ENCODE results near the gene ADAMTS18.
"Not testable (repeated sequence)": the region's sequence is repeated elsewhere in the genome, so short reads cannot be mapped to it uniquely, and the experiment has no call there.

Gene ADAMTS18

GRCh38 chr16:77288222-77288621 is 146.6 kb downstream of the ADAMTS18 start:
- DNase-seq (ENCODE audit: low read depth in 2 of 2): no peak

DNA sequence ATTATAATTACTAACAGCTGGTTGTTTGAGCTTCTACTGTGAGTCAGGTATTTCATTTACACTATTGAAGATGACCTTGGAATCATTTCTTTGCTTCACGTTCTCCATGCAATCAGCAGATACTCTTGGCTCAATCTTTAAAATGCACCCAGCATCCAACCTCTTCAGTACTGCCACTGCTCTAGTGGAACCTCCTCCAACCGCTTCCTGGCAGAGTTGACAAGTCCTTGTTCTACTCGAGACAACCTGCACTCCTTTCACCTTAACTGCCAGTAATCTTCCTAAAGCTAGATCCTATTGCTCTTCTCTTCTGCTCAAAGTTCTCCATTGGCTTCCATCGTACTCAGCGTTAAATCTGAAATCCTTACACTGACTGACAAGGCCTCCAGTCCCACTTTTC is 149.2 kb downstream of the ADAMTS18 start:
- DNase-seq (ENCODE audit: low read depth in 2 of 2): no peak

GRCh38 chr16:77282345-77282744 is 152.5 kb downstream of the ADAMTS18 start:
- no peak for DNase-seq (ENCODE audit: low read depth in 2 of 2)

DNA sequence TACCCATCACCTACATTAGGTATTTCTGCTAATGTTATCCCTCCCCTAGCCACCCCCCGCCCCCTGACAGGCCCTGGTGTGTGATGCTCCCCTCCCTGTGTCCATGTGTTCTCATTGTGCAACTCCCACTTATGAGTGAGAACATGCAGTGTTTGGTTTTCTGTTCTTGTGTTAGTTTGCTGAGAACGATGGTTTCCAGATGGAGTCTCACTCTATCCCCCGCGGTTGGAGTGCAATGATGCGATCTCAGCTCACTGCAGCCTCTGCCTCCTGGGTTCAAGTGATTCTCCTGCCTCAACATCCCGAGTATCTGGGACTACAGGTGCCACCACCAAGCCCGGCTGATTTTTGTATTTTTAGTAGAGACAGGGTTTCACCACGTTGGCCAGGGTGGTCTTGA is 155.5 kb downstream of the ADAMTS18 start:
- not testable (repeated sequence) for DNase-seq (ENCODE audit: low read depth in 2 of 2)

DNA sequence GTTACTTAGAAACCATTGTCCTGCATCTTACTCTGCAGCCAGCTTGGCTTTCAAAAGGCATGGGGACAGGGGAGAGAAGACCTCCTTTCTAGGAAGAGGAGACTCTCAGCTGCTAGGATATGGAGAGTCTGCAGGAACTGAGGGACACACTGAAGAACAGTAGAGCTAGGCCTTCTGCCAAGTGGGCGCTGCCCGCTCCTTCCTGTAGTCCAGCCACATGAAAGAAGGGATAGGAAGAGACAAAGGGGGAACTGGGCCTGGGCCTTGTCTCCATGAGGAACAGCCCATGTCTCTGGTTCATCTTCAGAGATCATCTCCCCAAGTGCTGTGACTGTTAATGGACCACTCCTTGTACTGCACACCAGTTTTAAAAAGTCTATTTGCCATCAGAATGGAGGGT is 157.3 kb downstream of the ADAMTS18 start:
- no peak for DNase-seq (ENCODE audit: low read depth in 2 of 2)

DNA sequence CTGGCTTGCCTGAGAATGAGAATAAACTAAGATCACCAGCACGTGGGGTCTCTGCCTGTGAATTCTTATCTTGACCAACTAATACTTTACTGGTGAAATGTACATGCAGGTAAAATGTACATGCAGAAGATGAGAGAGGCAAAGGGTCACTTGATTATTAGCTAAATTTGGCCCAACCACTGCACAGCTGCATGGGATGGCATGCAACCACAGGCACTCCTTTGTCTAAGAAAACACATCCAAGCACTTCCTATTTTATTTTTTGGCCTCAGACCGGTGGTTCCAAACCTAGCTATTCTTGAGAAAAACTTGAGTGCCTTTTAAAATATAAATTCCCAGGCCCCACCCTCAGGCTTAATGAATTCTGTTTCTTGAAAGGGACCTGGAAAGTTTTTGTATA is 157.7 kb downstream of the ADAMTS18 start:
- DNase-seq (ENCODE audit: low read depth in 2 of 2): no peak

DNA sequence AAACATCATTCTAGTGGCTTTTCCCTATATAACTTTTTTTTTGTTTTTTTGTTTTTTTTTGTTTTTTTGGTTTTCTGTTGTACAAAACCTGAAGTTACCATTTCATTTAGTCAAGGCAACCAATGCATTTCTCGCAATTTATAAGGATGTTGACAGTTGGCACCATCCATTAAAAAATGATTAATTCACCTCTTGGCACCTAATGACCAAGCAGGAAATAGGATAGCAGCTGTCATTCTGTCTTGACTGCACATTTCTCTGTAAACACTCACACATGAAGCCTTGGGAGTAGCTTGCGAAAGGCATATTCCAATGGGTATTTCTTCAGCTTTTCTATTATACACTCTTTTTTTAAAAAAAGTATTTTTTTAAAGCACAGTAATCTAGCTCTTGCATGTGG is 158.2 kb downstream of the ADAMTS18 start:
- DNase-seq (ENCODE audit: low read depth in 2 of 2): no peak

DNA sequence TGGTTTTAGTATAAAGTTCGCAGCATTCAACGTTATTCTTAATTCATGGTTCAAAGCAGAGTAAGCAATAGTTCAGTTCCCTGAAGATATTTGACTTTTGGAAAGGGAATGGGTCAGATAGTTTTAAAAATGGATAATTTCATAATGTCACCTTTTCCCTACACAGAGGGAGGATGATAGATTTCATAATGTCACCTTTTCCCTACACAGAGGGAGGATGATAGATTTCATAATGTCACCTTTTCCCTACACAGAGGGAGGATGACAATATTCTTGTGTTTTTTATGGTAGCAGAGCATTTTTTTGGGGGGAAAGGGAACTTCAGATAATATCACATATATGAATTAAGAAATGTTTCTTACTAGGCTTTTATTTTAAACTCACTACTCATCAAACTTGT is 159.5 kb downstream of the ADAMTS18 start:
- not testable (repeated sequence) for DNase-seq (ENCODE audit: low read depth in 2 of 2)

DNA sequence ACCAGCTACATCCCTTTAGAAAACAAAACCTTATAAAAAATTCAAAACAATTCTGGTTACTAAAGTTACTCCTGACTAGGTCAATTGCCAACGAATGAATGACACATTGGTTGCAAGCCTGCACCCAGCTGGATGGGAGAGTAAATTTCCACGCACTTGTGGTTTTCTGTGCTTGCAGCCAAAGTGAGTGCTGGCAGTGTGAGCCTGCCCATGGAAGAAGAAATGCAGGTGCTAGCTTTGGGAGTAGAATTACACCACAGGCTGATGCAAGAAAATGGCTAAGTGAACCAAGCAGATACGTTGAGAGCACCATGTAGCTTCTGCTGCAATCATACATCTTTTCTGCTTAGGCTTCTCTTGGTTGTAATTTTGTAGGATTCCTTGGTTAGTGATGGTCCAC is 161.0 kb downstream of the ADAMTS18 start:
- no peak for DNase-seq (ENCODE audit: low read depth in 2 of 2)

- no peak for DNase-seq (ENCODE audit: low read depth in 2 of 2)
These were observed 163.1 kb downstream of the ADAMTS18 start for GRCh38 chr16:77271532-77272426.

DNA sequence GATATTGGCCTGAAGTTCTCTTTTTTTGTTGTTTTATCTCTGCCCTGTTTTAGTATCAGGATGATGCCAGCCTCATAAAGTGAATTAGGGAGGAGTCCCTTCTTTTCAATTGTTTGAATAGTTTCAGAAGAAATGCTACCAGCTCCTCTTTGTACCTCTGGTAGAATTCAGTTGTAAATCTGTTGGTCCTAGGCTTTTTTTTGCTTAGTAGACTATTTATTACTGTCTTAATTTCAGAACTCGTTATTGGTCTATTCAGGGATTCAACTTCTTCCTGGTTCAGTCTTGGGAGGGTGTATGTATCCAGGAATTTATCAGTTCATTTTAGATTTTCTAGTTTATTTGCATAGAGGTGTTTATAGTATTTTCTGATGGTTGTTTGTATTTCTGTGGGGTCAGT is 168.6 kb downstream of the ADAMTS18 start:
- not testable (repeated sequence) for DNase-seq (ENCODE audit: low read depth in 2 of 2)

DNA sequence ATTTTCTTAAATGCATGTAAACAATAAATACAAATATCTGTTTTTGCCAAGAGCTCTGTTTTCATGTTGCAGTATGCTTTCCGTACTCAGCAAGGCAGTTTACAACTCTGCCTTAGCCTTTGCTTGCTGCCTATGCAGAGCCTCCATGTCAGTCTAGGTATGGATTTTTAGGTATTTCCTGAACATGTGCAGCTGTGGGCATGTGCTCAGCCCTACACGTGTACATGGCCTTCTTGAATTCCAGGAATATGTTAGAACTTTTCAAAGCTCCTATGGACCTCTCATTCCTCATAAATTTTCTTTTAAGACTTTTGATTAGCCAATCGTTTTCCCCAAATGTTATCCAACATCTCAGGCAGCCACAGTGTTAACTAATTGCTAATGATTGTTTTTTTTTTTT is 171.9 kb downstream of the ADAMTS18 start:
- no peak for DNase-seq (ENCODE audit: low read depth in 2 of 2)

DNA sequence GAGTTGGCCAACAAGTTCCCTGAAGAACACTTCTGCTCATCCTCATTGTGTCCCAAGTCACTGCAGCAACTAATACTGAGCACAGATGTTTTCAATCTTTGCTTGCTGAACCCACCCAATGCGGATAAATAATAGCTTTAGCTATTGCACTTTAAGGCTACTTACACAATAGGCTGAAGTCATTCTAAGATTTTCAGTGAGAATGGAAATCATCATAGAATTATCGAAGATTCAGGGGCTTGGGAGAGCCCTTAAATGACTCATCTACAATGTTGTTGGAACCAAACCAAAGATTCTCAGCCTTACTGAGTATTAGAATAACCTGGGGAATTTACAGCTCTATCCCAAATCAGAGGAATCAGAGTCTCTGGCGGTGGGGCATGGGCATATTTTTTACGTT is 184.4 kb downstream of the ADAMTS18 start:
- no peak for DNase-seq (ENCODE audit: low read depth in 2 of 2)

- no peak for DNase-seq (ENCODE audit: low read depth in 2 of 2)
These were observed 188.7 kb downstream of the ADAMTS18 start for GRCh38 chr16:77246150-77246549.

DNA sequence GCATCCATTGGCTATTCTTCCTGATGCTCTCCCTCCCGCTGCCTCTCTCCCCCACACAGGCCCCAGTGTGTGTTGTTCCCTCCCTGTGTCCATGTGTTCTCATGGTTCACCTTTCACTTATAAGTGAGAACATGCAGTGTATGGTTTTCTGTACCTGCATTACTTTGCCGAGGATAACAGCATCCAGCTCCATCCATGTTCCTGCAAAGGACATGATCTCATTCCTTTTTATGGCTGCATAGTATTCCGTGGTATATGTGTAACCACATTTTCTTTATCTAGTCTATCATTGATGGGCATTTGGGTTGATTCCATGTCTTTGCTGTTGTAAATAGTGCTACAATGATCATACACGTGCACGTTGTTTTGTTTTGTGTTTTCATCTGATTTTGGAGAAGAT is 192.4 kb downstream of the ADAMTS18 start:
- not testable (repeated sequence) for DNase-seq (ENCODE audit: low read depth in 2 of 2)

GRCh38 chr16:77238593-77238992 is 196.2 kb downstream of the ADAMTS18 start:
- no peak for DNase-seq (ENCODE audit: low read depth in 2 of 2)

GRCh38 chr16:77236063-77236511 is 198.7 kb downstream of the ADAMTS18 start:
- DNase-seq (ENCODE audit: low read depth in 2 of 2): peak; percentile 82 to 88

- DNase-seq (ENCODE audit: low read depth in 2 of 2): no peak
These were observed 200.2 kb downstream of the ADAMTS18 start for GRCh38 chr16:77234611-77235010.

- DNase-seq (ENCODE audit: low read depth in 2 of 2): no peak
These were observed 200.9 kb downstream of the ADAMTS18 start for GRCh38 chr16:77233799-77234519.
